ENCODE data around the gene CEACAM7. TPM values are rescaled to one million over a fixed set of nuclear protein-coding genes. Genes with fewer than 3 reads are reported as not detected.
A peak's percentile ranks its signal among the peaks of the same experiment; 100 is the strongest.

CEACAM7 gene
- total RNA-seq, 1 experiment from 2014 or later, result not detected

GRCh38 chr19:41705393-41706174, 17.5 kb upstream of the CEACAM7 start:
- Histone ChIP-seq H3K36me3 (ENCODE audit: low read depth) (no peaks in the 10 kb centered on the region), H3K79me2 (ENCODE audit: low read depth) (no peaks in the 10 kb centered on the region), H3F3A (ENCODE audit: insufficient read depth, low read depth) (no peaks in the 10 kb centered on the region), H3K9me3 (ENCODE audit: insufficient read depth, low read depth) (no peaks in the 10 kb centered on the region), H3K4me1 (replicated peaks; ENCODE audit: insufficient read depth) (peaks cover 20% of the 10 kb centered on the region), H3K27me3 (ENCODE audit: insufficient read depth, low read depth) (no peaks in the 10 kb centered on the region), H2AFZ (no peak overlapping the region), H4K20me1 (ENCODE audit: insufficient read depth) (no peaks in the 10 kb centered on the region), H3K4me2 (no peak overlapping the region), H3K4me3 (no peak overlapping the region), H3K27ac (no peak overlapping the region), H3K9me2 (ENCODE audit: insufficient read depth) (no peaks in the 10 kb centered on the region)
- ChIA-PET CTCF (no interaction called here), POLR2A (ENCODE audit: unreplicated experiment) (no interaction called here)
- 0 out of 2 replicates have a peak, but pooled peaks have one; percentile 10 for TF ChIP-seq CTCF (conservative IDR thresholded peaks at IDR 0.05)
- no peak for TF ChIP-seq EZH2 (IDR thresholded peaks at IDR 0.05; ENCODE audit: low read depth)
- BruUV-seq (replicated peaks), result no TSS peak
- intact Hi-C loops (cut with micrococcal nuclease; ENCODE audit: unreplicated experiment), result loop anchor here (1.0 to 5.0 kb wide), 4 partner anchors 41 to 89 kb away; no protein-coding TSS in a partner anchor
- peak in 1 of 2 experiments; percentile 46 for DNase-seq

GRCh38 chr19:41703602-41704293, 15.7 kb upstream of the CEACAM7 start:
- H3K9me3 ChIP-seq (ENCODE audit: insufficient read depth, low read depth), result no peaks in the 10 kb centered on the region
- H3K27ac ChIP-seq, result no peak overlapping the region
- no peaks in the 10 kb centered on the region for H3F3A ChIP-seq (ENCODE audit: insufficient read depth, low read depth)
- no peak for TF ChIP-seq EZH2 (IDR thresholded peaks at IDR 0.05; ENCODE audit: low read depth)
- TF ChIP-seq CTCF (conservative IDR thresholded peaks at IDR 0.05), result no peak
- CTCF ChIA-PET, result interaction anchor here (0.6 kb wide), 1 partner anchor 50 kb away, joined by 3 read pairs; no protein-coding TSS in a partner anchor
- no peaks in the 10 kb centered on the region for H3K9me2 ChIP-seq (ENCODE audit: insufficient read depth)
- H2AFZ ChIP-seq, result no peak overlapping the region
- no peaks in the 10 kb centered on the region for H3K27me3 ChIP-seq (ENCODE audit: insufficient read depth, low read depth)
- no peak for DNase-seq
- H3K4me1 ChIP-seq (replicated peaks; ENCODE audit: insufficient read depth), result peaks cover 20% of the 10 kb centered on the region
- no peaks in the 10 kb centered on the region for H3K79me2 ChIP-seq (ENCODE audit: low read depth)
- no peaks in the 10 kb centered on the region for H3K36me3 ChIP-seq (ENCODE audit: low read depth)
- H3K4me2 ChIP-seq, result no peak overlapping the region
- H3K4me3 ChIP-seq, result no peak overlapping the region
- H4K20me1 ChIP-seq (ENCODE audit: insufficient read depth), result no peaks in the 10 kb centered on the region
- intact Hi-C loops (cut with micrococcal nuclease; ENCODE audit: unreplicated experiment), result no loop called here
- BruUV-seq (replicated peaks), result no TSS peak
- POLR2A ChIA-PET (ENCODE audit: unreplicated experiment), result no interaction called here

DNA sequence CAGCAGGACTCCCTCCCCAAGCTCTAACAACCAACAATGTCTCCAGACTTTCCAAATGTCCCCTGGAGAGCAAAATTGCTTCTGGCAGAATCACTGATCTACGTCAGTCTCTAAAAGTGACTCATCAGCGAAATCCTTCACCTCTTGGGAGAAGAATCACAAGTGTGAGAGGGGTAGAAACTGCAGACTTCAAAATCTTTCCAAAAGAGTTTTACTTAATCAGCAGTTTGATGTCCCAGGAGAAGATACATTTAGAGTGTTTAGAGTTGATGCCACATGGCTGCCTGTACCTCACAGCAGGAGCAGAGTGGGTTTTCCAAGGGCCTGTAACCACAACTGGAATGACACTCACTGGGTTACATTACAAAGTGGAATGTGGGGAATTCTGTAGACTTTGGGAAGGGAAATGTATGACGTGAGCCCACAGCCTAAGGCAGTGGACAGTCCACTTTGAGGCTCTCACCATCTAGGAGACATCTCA, 14.1 kb upstream of the CEACAM7 start:
- Histone ChIP-seq H3K4me1 (replicated peaks; ENCODE audit: insufficient read depth) (peaks cover 12% of the 10 kb centered on the region; the same call in 1 of the 2 replicates), H4K20me1 (ENCODE audit: insufficient read depth) (no peaks in the 10 kb centered on the region), H3K4me2 (0 out of 2 replicates have a peak overlapping the region, but pooled peaks have one; percentile 12), H3F3A (ENCODE audit: insufficient read depth, low read depth) (no peaks in the 10 kb centered on the region), H3K27me3 (ENCODE audit: insufficient read depth, low read depth) (no peaks in the 10 kb centered on the region), H2AFZ (no peak overlapping the region), H3K9me2 (ENCODE audit: insufficient read depth) (no peaks in the 10 kb centered on the region), H3K79me2 (ENCODE audit: low read depth) (no peaks in the 10 kb centered on the region), H3K36me3 (ENCODE audit: low read depth) (no peaks in the 10 kb centered on the region), H3K4me3 (no peak overlapping the region), H3K27ac (no peak overlapping the region), H3K9me3 (ENCODE audit: insufficient read depth, low read depth) (no peaks in the 10 kb centered on the region)
- intact Hi-C loops (cut with micrococcal nuclease; ENCODE audit: unreplicated experiment), result no loop called here
- TF ChIP-seq CTCF (conservative IDR thresholded peaks at IDR 0.05), result no peak
- TF ChIP-seq EZH2 (IDR thresholded peaks at IDR 0.05; ENCODE audit: low read depth), result no peak
- ChIA-PET CTCF (interaction anchor here (0.8 kb wide), 1 partner anchor 43 kb away, joined by 3 read pairs; no protein-coding TSS in a partner anchor), POLR2A (ENCODE audit: unreplicated experiment) (no interaction called here)
- DNase-seq, result no peak
- BruUV-seq (replicated peaks), result no TSS peak
